Kidney epithelial cell (primary cell): Measurements from ENCODE around the gene PCDHGB5. TPM values are rescaled to one million over a fixed set of nuclear protein-coding genes. Genes with fewer than 3 reads are reported as not detected.

Experiments
- DNase-seq: peaks from one replicate; pipeline ENCODE4 v3.0.0-alpha.2; 2010; ENCODE audit warnings: low read depth
- H3K27me3 ChIP-seq: 2 replicates; pipeline ENCODE4 v1.6.0; 2011; ENCODE audit warnings: low read length; ENCODE audit not compliant: control insufficient read depth, insufficient read depth
- H3K36me3 ChIP-seq: 2 replicates; pipeline ENCODE4 v1.5.1; 2011; ENCODE audit warnings: low read length; ENCODE audit not compliant: control insufficient read depth, insufficient read depth
- H3K4me3 ChIP-seq: 2 replicates; pipeline ENCODE4 v1.5.1; 2011; ENCODE audit warnings: low read depth, mild to moderate bottlenecking, control low read depth, low read length
- total RNA-seq: library from RNA; depleted of rRNA; stranded (reverse); fragments of >200 nt; gene quantifications from 2 replicates; pipeline ENCODE4 v1.2.3, GENCODE V29; 2015
- TF ChIP-seq, protein P1 (sequence below): IDR thresholded peaks from 2 replicates; pipeline ENCODE4 v1.5.1; 2011; ENCODE audit warnings: mild to moderate bottlenecking, moderate library complexity, low read length, control low read depth, inconsistent platforms; ENCODE audit not compliant: insufficient read depth, poor library complexity, severe bottlenecking

The PCDHGB5 gene
- total RNA-seq, 1 donor from 2014 or later = 19.3 TPM

- Histone ChIP-seq H3K4me3 (no peak overlapping the region), H3K36me3 (no peaks in the 10 kb centered on the region), H3K27me3 (peaks cover 18% of the 10 kb centered on the region)
- DNase-seq = no peak
- TF ChIP-seq, protein P1, sequence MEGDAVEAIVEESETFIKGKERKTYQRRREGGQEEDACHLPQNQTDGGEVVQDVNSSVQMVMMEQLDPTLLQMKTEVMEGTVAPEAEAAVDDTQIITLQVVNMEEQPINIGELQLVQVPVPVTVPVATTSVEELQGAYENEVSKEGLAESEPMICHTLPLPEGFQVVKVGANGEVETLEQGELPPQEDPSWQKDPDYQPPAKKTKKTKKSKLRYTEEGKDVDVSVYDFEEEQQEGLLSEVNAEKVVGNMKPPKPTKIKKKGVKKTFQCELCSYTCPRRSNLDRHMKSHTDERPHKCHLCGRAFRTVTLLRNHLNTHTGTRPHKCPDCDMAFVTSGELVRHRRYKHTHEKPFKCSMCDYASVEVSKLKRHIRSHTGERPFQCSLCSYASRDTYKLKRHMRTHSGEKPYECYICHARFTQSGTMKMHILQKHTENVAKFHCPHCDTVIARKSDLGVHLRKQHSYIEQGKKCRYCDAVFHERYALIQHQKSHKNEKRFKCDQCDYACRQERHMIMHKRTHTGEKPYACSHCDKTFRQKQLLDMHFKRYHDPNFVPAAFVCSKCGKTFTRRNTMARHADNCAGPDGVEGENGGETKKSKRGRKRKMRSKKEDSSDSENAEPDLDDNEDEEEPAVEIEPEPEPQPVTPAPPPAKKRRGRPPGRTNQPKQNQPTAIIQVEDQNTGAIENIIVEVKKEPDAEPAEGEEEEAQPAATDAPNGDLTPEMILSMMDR = no peak
Observed at GRCh38 chr5:141356133-141356532, 41.6 kb upstream of the PCDHGB5 start.

DNA sequence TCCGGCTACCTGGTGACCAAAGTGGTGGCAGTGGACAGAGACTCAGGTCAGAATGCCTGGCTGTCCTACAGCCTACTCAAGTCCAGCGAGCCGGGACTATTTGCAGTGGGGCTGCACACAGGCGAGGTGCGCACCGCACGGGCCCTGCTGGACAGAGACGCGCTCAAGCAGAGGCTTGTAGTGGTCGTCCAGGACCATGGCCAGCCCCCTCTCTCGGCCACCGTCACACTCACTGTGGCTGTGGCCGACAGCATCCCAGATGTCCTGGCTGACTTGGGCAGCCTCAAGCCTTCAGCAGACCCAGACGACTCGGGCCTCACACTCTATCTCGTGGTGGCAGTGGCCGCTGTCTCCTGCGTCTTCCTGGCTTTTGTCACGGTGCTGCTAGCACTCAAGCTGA is 40.8 kb upstream of the PCDHGB5 start:
- TF ChIP-seq, protein P1 = no peak
- no peak overlapping the region for H3K4me3 ChIP-seq
- no peaks in the 10 kb centered on the region for H3K36me3 ChIP-seq
- peaks cover 16% of the 10 kb centered on the region for H3K27me3 ChIP-seq
- DNase-seq = no peak

DNA sequence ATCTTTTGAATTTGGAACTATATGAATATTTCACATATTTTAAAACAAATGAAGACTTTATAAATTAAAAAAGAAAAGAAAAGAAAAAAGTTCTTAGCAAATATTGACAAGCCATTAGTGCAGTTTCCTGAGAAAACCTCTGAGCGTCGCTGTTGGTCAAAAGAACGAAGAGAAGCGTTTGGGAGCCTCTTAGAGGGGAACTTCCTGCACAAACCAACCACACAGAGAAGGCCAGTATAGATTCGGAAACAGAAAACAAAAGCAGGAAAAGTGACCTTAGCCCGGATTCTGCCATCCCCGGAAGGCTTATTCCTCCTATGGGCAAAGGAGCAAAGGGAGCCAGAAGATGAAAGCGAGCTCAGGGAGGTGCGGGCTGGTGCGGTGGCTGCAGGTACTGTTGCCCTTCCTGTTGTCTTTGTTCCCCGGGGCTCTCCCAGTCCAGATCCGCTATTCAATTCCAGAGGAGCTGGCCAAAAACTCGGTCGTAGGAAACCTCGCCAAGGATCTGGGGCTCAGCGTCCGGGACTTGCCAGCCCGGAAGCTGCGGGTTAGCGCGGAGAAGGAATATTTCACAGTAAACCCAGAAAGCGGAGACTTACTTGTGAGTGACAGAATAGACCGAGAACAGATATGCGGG is 37.8 kb upstream of the PCDHGB5 start, which contains the start of gene PCDHGB2:
PCDHGB2 (plus strand) TSS at position 205 of the 637 bp plus-strand sequence; CDS start at position 347, 142 bp downstream.
- no peak for DNase-seq
- Histone ChIP-seq H3K27me3 (peaks cover 22% of the 10 kb centered on the region), H3K4me3 (peak within 1 kb of the TSS; percentile 6), H3K36me3 (no peaks in the 10 kb centered on the region)
- TF ChIP-seq, protein P1 = peak; percentile 21

- H3K4me3 ChIP-seq = no peak overlapping the region
- no peaks in the 10 kb centered on the region for H3K36me3 ChIP-seq
- no peak for DNase-seq
- TF ChIP-seq, protein P1 = no peak
- peaks cover 27% of the 10 kb centered on the region for H3K27me3 ChIP-seq
Observed at GRCh38 chr5:141360685-141361084, 37.1 kb upstream of the PCDHGB5 start.

DNA sequence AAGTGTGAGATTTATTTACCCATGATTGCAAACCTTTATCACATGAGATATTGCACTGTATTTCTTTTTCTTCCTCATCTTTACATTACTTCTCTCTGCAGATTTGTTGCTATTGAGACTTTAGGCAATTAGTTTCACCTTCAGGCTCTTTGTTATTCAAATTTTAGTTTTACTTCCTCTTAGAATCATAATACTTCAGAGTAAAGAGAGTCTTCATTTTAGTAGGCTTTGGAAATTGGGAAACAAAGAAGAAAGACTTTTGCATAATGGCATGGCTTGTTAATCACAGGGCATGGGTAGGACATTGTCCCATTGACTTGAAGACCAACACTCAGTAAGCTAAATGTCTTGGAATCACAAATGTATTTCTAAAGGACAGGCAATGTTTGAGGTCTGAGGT is 35.0 kb upstream of the PCDHGB5 start:
- TF ChIP-seq, protein P1 = no peak
- no peak for DNase-seq
- H3K27me3 ChIP-seq = peaks cover 34% of the 10 kb centered on the region
- no peak overlapping the region for H3K4me3 ChIP-seq
- H3K36me3 ChIP-seq = no peaks in the 10 kb centered on the region

GRCh38 chr5:141363952-141364660 is 33.6 kb upstream of the PCDHGB5 start, which contains the start of gene PCDHGA5:
TSS of gene PCDHGA5 (plus strand) at chr5:141364162. CDS start at chr5:141364331, 169 bp downstream.
- Histone ChIP-seq H3K27me3 (peaks cover 34% of the 10 kb centered on the region), H3K36me3 (no peaks in the 10 kb centered on the region), H3K4me3 (no peak within 1 kb of the TSS)
- no peak for DNase-seq
- TF ChIP-seq, protein P1 = no peak
